ENCODE measurements around the gene TRPM7. TPM values are rescaled to one million over a fixed set of nuclear protein-coding genes. Genes with fewer than 3 reads are reported as not detected.
"Not testable (repeated sequence)": the region's sequence is repeated elsewhere in the genome, so short reads cannot be mapped to it uniquely, and the experiment has no call there.

The TRPM7 gene
- total RNA-seq, result 42.4 and 43.6 TPM in 2 replicates

GRCh38 chr15:50686469-50687301 lies at the start of gene TRPM7:
TRPM7 (minus strand) TSS chr15:50686797; CDS start chr15:50686533, 264 bp downstream.
- peaks cover 47% of the 10 kb centered on the region for H3K4me1 Mint-ChIP-seq (ENCODE audit: low read depth)
- no peaks in the 10 kb centered on the region for H3K9me3 Mint-ChIP-seq
- peak within 1 kb of the TSS; percentile 98 for H3K27ac Mint-ChIP-seq
- H3K27me3 Mint-ChIP-seq (ENCODE audit: insufficient read depth), result no peaks in the 10 kb centered on the region
- intact Hi-C loops (cut with micrococcal nuclease), result loop anchor here (1.0 to 5.0 kb wide), 8 partner anchors 11 to 1064 kb away; partner anchors contain the start of genes DTWD1 and FAM227B
- H3K36me3 Mint-ChIP-seq (ENCODE audit: low read depth), result peaks cover 23% of the 10 kb centered on the region
- peak within 1 kb of the TSS; percentile 97 for H3K4me3 Mint-ChIP-seq
- peak; percentile 86 for DNase-seq (ENCODE audit: low spot score)

GRCh38 chr15:50735156-50735555 lies 48.6 kb upstream of the TRPM7 start:
- no peak for DNase-seq (ENCODE audit: low spot score)
- Mint-ChIP-seq H3K4me3 (no peak overlapping the region), H3K27me3 (ENCODE audit: insufficient read depth) (no peaks in the 10 kb centered on the region), H3K36me3 (ENCODE audit: low read depth) (peaks cover 28% of the 10 kb centered on the region), H3K27ac (no peak overlapping the region), H3K4me1 (ENCODE audit: low read depth) (no peaks in the 10 kb centered on the region), H3K9me3 (peaks cover 4% of the 10 kb centered on the region)
- intact Hi-C loops (cut with micrococcal nuclease), result no loop called here

- intact Hi-C loops (cut with micrococcal nuclease), result no loop called here
Measured at GRCh38 chr15:50726315-50726714, 39.7 kb upstream of the TRPM7 start.

GRCh38 chr15:50718700-50719125 lies 32.1 kb upstream of the TRPM7 start:
- H3K4me3 Mint-ChIP-seq, result no peak overlapping the region
- DNase-seq (ENCODE audit: low spot score), result no peak
- peaks cover 30% of the 10 kb centered on the region for H3K36me3 Mint-ChIP-seq (ENCODE audit: low read depth)
- no peaks in the 10 kb centered on the region for H3K9me3 Mint-ChIP-seq
- intact Hi-C loops (cut with micrococcal nuclease), result no loop called here
- peaks cover 7% of the 10 kb centered on the region for H3K4me1 Mint-ChIP-seq (ENCODE audit: low read depth)
- no peak overlapping the region for H3K27ac Mint-ChIP-seq
- no peaks in the 10 kb centered on the region for H3K27me3 Mint-ChIP-seq (ENCODE audit: insufficient read depth)

More at GRCh38 chr15:50726315-50726714, 39.7 kb upstream of the TRPM7 start:
- no peak overlapping the region for H3K4me3 Mint-ChIP-seq
- peaks cover 28% of the 10 kb centered on the region for H3K36me3 Mint-ChIP-seq (ENCODE audit: low read depth)
- H3K27ac Mint-ChIP-seq, result no peak overlapping the region
- H3K4me1 Mint-ChIP-seq (ENCODE audit: low read depth), result no peaks in the 10 kb centered on the region
- H3K27me3 Mint-ChIP-seq (ENCODE audit: insufficient read depth), result no peaks in the 10 kb centered on the region
- DNase-seq (ENCODE audit: low spot score), result no peak
- H3K9me3 Mint-ChIP-seq, result no peaks in the 10 kb centered on the region

- no peaks in the 10 kb centered on the region for H3K4me1 Mint-ChIP-seq (ENCODE audit: low read depth)
- intact Hi-C loops (cut with micrococcal nuclease), result no loop called here
- no peaks in the 10 kb centered on the region for H3K27me3 Mint-ChIP-seq (ENCODE audit: insufficient read depth)
- DNase-seq (ENCODE audit: low spot score), result no peak
- no peak overlapping the region for H3K27ac Mint-ChIP-seq
- H3K36me3 Mint-ChIP-seq (ENCODE audit: low read depth), result peaks cover 9% of the 10 kb centered on the region
- H3K9me3 Mint-ChIP-seq, result no peaks in the 10 kb centered on the region
- no peak overlapping the region for H3K4me3 Mint-ChIP-seq
Measured at GRCh38 chr15:50712018-50712417, 25.4 kb upstream of the TRPM7 start.

GRCh38 chr15:50710585-50710984 lies 24.0 kb upstream of the TRPM7 start:
- H3K4me3 Mint-ChIP-seq, result no peak overlapping the region
- intact Hi-C loops (cut with micrococcal nuclease), result no loop called here
- peaks cover 6% of the 10 kb centered on the region for H3K36me3 Mint-ChIP-seq (ENCODE audit: low read depth)
- no peak overlapping the region for H3K27ac Mint-ChIP-seq
- H3K4me1 Mint-ChIP-seq (ENCODE audit: low read depth), result no peaks in the 10 kb centered on the region
- DNase-seq (ENCODE audit: low spot score), result no peak
- no peaks in the 10 kb centered on the region for H3K27me3 Mint-ChIP-seq (ENCODE audit: insufficient read depth)
- H3K9me3 Mint-ChIP-seq, result no peaks in the 10 kb centered on the region

GRCh38 chr15:50707878-50708427 lies 21.4 kb upstream of the TRPM7 start:
- no peaks in the 10 kb centered on the region for H3K27me3 Mint-ChIP-seq (ENCODE audit: insufficient read depth)
- intact Hi-C loops (cut with micrococcal nuclease), result no loop called here
- no peak overlapping the region for H3K4me3 Mint-ChIP-seq
- H3K36me3 Mint-ChIP-seq (ENCODE audit: low read depth), result peaks cover 6% of the 10 kb centered on the region
- no peak overlapping the region for H3K27ac Mint-ChIP-seq
- no peaks in the 10 kb centered on the region for H3K4me1 Mint-ChIP-seq (ENCODE audit: low read depth)
- DNase-seq (ENCODE audit: low spot score), result no peak
- no peaks in the 10 kb centered on the region for H3K9me3 Mint-ChIP-seq

GRCh38 chr15:50702762-50703334 lies 16.3 kb upstream of the TRPM7 start:
- peaks cover 14% of the 10 kb centered on the region for H3K36me3 Mint-ChIP-seq (ENCODE audit: low read depth)
- no peaks in the 10 kb centered on the region for H3K27me3 Mint-ChIP-seq (ENCODE audit: insufficient read depth)
- DNase-seq (ENCODE audit: low spot score), result no peak
- no peak overlapping the region for H3K27ac Mint-ChIP-seq
- no peaks in the 10 kb centered on the region for H3K9me3 Mint-ChIP-seq
- intact Hi-C loops (cut with micrococcal nuclease), result no loop called here
- no peak overlapping the region for H3K4me3 Mint-ChIP-seq
- H3K4me1 Mint-ChIP-seq (ENCODE audit: low read depth), result no peaks in the 10 kb centered on the region

GRCh38 chr15:50698101-50698500 lies 11.5 kb upstream of the TRPM7 start:
- DNase-seq (ENCODE audit: low spot score), result no peak
- Mint-ChIP-seq H3K4me1 (ENCODE audit: low read depth) (no peaks in the 10 kb centered on the region), H3K36me3 (ENCODE audit: low read depth) (peaks cover 12% of the 10 kb centered on the region), H3K27me3 (ENCODE audit: insufficient read depth) (no peaks in the 10 kb centered on the region), H3K9me3 (no peaks in the 10 kb centered on the region), H3K4me3 (no peak overlapping the region), H3K27ac (no peak overlapping the region)
- intact Hi-C loops (cut with micrococcal nuclease), result no loop called here

GRCh38 chr15:50697109-50697797 lies 10.7 kb upstream of the TRPM7 start:
- no peak overlapping the region for H3K27ac Mint-ChIP-seq

GRCh38 chr15:50694634-50695165 lies 8.1 kb upstream of the TRPM7 start:
- H3K27me3 Mint-ChIP-seq (ENCODE audit: insufficient read depth), result not testable (repeated sequence)

More at GRCh38 chr15:50697109-50697797, 10.7 kb upstream of the TRPM7 start:
- H3K9me3 Mint-ChIP-seq, result no peaks in the 10 kb centered on the region
- H3K36me3 Mint-ChIP-seq (ENCODE audit: low read depth), result peaks cover 12% of the 10 kb centered on the region
- no peak overlapping the region for H3K4me3 Mint-ChIP-seq
- intact Hi-C loops (cut with micrococcal nuclease), result no loop called here
- no peaks in the 10 kb centered on the region for H3K27me3 Mint-ChIP-seq (ENCODE audit: insufficient read depth)
- no peaks in the 10 kb centered on the region for H3K4me1 Mint-ChIP-seq (ENCODE audit: low read depth)
- DNase-seq (ENCODE audit: low spot score), result no peak

GRCh38 chr15:50687302-50687902 lies 805 bp upstream of the TRPM7 start:
- intact Hi-C loops (cut with micrococcal nuclease), result loop anchor here (1.0 to 5.0 kb wide), 3 partner anchors 125 to 1065 kb away; partner anchors contain the start of genes DTWD1 and FAM227B
- Mint-ChIP-seq H3K27me3 (ENCODE audit: insufficient read depth) (no peaks in the 10 kb centered on the region), H3K4me1 (ENCODE audit: low read depth) (peaks cover 40% of the 10 kb centered on the region), H3K36me3 (ENCODE audit: low read depth) (peaks cover 22% of the 10 kb centered on the region), H3K4me3 (peak overlapping the region; percentile 97), H3K27ac (peak overlapping the region; percentile 87), H3K9me3 (no peaks in the 10 kb centered on the region)
- no peak for DNase-seq (ENCODE audit: low spot score)

More at GRCh38 chr15:50694634-50695165, 8.1 kb upstream of the TRPM7 start:
- H3K9me3 Mint-ChIP-seq; H3K4me1 Mint-ChIP-seq (ENCODE audit: low read depth); DNase-seq (ENCODE audit: low spot score); intact Hi-C loops (cut with micrococcal nuclease); H3K27ac Mint-ChIP-seq; H3K36me3 Mint-ChIP-seq (ENCODE audit: low read depth); H3K4me3 Mint-ChIP-seq: not testable (repeated sequence)
